Liver (tissue), 3 donors: Measurements from ENCODE around the gene POLA1.

ENCODE experiments used
- EGR1 ChIP-seq, 2 donors: IDR thresholded peaks; 2 replicates each; pipeline ENCODE4 v1.6.1; 2016 to 2018; ENCODE audit warnings: antibody characterized with exemption in 2 of 2, low read depth in 2 of 2
- GABPA ChIP-seq, 2 donors: IDR thresholded peaks in 1 of 2; conservative IDR thresholded peaks in 1 of 2; 2 replicates each; pipeline ENCODE4 v1.6.1; 2016; ENCODE audit warnings: antibody characterized with exemption in 2 of 2, mild to moderate bottlenecking in 1 of 2, moderate library complexity in 1 of 2
- JUND ChIP-seq, 2 donors: IDR thresholded peaks; 2 replicates each; pipeline ENCODE4 v1.6.1; 2016; ENCODE audit warnings: antibody characterized with exemption in 2 of 2
- RAD21 ChIP-seq, 2 donors: IDR thresholded peaks; 2 replicates each; pipeline ENCODE4 v1.6.1; 2016; ENCODE audit warnings: antibody characterized with exemption in 2 of 2, mild to moderate bottlenecking in 2 of 2
- RXRA ChIP-seq, 2 donors: IDR thresholded peaks; 2 replicates each; pipeline ENCODE4 v1.6.1; 2017 to 2018; ENCODE audit warnings: antibody characterized with exemption in 2 of 2, mild to moderate bottlenecking in 1 of 2
- SP1 ChIP-seq: IDR thresholded peaks from 2 replicates; pipeline ENCODE4 v1.6.1; 2018; ENCODE audit warnings: antibody characterized with exemption, mild to moderate bottlenecking
- TAF1 ChIP-seq: conservative IDR thresholded peaks from 2 replicates; pipeline ENCODE4 v1.6.1; 2016; ENCODE audit warnings: antibody characterized with exemption, mild to moderate bottlenecking
- YY1 ChIP-seq: IDR thresholded peaks from 2 replicates; pipeline ENCODE4 v1.6.1; 2016; ENCODE audit warnings: antibody characterized with exemption, mild to moderate bottlenecking
- ZBTB33 ChIP-seq: IDR thresholded peaks from 2 replicates; pipeline ENCODE4 v1.6.1; 2016; ENCODE audit warnings: antibody characterized with exemption
- TF ChIP-seq, protein P1 (sequence below): fragments of 150-350 bp; IDR thresholded peaks from 2 replicates; pipeline ENCODE4 v1.5.1; 2017; ENCODE audit warnings: improper control_type of control experiment, low read depth, low read length; ENCODE audit not compliant: missing input control
- TF ChIP-seq, protein P2 (sequence below): IDR thresholded peaks from 2 replicates; pipeline ENCODE4 v1.6.1; 2016; ENCODE audit warnings: antibody characterized with exemption, mild to moderate bottlenecking
- TF ChIP-seq, protein P3 (sequence below): IDR thresholded peaks from 2 replicates; pipeline ENCODE4 v1.6.1; 2016; ENCODE audit warnings: antibody characterized with exemption
- donor health status: healthy.
- donor health status: healthy.

- TF ChIP-seq TAF1: no peak
- TF ChIP-seq, protein P1, sequence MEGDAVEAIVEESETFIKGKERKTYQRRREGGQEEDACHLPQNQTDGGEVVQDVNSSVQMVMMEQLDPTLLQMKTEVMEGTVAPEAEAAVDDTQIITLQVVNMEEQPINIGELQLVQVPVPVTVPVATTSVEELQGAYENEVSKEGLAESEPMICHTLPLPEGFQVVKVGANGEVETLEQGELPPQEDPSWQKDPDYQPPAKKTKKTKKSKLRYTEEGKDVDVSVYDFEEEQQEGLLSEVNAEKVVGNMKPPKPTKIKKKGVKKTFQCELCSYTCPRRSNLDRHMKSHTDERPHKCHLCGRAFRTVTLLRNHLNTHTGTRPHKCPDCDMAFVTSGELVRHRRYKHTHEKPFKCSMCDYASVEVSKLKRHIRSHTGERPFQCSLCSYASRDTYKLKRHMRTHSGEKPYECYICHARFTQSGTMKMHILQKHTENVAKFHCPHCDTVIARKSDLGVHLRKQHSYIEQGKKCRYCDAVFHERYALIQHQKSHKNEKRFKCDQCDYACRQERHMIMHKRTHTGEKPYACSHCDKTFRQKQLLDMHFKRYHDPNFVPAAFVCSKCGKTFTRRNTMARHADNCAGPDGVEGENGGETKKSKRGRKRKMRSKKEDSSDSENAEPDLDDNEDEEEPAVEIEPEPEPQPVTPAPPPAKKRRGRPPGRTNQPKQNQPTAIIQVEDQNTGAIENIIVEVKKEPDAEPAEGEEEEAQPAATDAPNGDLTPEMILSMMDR: no peak
- TF ChIP-seq YY1: no peak
- TF ChIP-seq GABPA (IDR thresholded peaks at IDR 0.05 in 1 of 2, conservative IDR thresholded peaks at IDR 0.05 in 1 of 2): no peak
- TF ChIP-seq, protein P2, sequence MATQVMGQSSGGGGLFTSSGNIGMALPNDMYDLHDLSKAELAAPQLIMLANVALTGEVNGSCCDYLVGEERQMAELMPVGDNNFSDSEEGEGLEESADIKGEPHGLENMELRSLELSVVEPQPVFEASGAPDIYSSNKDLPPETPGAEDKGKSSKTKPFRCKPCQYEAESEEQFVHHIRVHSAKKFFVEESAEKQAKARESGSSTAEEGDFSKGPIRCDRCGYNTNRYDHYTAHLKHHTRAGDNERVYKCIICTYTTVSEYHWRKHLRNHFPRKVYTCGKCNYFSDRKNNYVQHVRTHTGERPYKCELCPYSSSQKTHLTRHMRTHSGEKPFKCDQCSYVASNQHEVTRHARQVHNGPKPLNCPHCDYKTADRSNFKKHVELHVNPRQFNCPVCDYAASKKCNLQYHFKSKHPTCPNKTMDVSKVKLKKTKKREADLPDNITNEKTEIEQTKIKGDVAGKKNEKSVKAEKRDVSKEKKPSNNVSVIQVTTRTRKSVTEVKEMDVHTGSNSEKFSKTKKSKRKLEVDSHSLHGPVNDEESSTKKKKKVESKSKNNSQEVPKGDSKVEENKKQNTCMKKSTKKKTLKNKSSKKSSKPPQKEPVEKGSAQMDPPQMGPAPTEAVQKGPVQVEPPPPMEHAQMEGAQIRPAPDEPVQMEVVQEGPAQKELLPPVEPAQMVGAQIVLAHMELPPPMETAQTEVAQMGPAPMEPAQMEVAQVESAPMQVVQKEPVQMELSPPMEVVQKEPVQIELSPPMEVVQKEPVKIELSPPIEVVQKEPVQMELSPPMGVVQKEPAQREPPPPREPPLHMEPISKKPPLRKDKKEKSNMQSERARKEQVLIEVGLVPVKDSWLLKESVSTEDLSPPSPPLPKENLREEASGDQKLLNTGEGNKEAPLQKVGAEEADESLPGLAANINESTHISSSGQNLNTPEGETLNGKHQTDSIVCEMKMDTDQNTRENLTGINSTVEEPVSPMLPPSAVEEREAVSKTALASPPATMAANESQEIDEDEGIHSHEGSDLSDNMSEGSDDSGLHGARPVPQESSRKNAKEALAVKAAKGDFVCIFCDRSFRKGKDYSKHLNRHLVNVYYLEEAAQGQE: no peak
- TF ChIP-seq SP1: no peak
- TF ChIP-seq RXRA (IDR thresholded peaks at IDR 0.05): no peak
- TF ChIP-seq ZBTB33: no peak
- no peak for TF ChIP-seq JUND (IDR thresholded peaks at IDR 0.05)
- TF ChIP-seq, protein P3, sequence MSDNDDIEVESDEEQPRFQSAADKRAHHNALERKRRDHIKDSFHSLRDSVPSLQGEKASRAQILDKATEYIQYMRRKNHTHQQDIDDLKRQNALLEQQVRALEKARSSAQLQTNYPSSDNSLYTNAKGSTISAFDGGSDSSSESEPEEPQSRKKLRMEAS: no peak
- no peak for TF ChIP-seq RAD21 (IDR thresholded peaks at IDR 0.05)
- TF ChIP-seq EGR1 (IDR thresholded peaks at IDR 0.05; ENCODE audit: low read depth in 2 of 2): no peak
These were observed 318.1 kb downstream of the POLA1 start for GRCh38 chrX:25011589-25012432.
